ENCODE measurements around the gene TMEM176A.
"Not testable (repeated sequence)": the region's sequence is repeated elsewhere in the genome, so short reads cannot be mapped to it uniquely, and the experiment has no call there.

The TMEM176A gene

DNA sequence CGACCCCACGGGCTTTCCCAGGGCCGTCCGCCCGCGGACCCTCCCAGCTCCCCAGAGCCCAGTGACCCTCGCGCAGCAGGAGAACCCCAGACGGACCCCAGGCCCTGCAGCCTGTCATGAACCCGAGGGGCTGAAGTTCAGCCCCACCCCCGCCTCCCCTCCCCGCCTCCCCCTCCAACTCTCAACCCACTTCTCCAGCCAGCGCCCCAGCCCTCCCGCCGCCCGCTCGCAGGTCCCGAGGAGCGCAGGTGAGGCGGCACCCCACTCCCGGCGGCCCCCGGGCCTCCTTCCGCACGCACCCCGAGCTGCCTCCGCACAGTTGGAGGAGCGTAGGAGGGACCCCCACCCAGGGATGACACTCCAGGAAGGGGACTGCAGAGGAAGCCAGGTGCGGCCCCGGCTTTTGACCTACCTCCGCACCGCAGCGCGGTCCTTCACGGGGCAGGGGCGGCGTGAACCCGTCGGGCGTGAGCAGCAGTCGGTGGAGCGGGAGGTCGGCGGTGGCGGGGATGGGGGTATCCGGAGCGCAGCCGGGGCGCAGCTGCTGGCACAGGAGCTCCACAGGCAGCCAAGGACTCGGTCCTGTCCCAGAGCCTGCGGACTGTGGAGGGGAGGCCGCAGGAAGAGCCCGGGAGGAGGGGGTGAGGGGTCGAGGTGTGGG lies at the start of gene TMEM176A:
TMEM176A (plus strand) TSS at position 189 of the 661 bp plus-strand sequence. CDS start 782 bp downstream, outside the sequence.
- DNase-seq = peak; percentile 14

DNA sequence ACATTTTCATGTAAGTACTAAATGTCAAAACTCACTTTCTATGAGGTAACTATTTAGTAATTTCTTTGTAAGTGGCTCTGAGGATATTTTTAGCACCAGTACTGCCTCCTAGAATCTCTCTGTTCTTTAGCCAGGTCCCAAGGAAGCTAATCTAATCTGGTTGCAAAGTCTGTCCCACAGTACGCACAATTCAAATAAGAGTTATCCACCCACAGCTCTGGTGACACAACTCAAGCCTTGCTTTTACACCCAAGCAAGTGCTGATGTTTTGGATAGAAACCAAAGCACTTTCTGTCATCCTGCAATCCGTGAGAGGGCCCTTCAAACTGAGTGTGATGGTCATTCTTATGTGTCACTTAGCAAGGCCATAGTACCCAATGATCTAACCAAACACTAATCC lies 48.9 kb upstream of the TMEM176A start:
- DNase-seq = no peak

DNA sequence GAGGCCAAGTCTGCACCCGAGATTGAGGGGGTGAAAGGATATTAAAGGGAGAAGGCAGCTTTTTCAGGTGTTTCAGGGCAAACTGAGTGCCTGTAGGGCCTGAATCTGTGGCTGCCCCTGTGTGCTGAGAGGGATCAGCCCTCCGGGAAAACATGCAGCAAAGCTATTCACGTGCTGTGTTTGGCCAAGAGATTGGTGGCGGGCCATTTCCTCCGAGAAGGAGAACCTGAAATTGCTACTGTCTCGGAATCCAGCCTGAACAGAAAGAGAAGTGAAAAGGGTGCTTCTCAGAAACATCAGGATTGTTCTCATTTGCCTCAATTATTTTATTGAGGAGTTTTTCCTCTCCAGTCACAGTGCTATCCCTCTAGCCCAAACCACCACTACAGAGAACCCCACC lies 47.3 kb upstream of the TMEM176A start:
- DNase-seq = no peak

GRCh38 chr7:150753826-150754603 lies 46.6 kb upstream of the TMEM176A start:
- DNase-seq = peak; percentile 63

- no peak for DNase-seq
These were observed 45.6 kb upstream of the TMEM176A start for GRCh38 chr7:150754951-150755350.

DNA sequence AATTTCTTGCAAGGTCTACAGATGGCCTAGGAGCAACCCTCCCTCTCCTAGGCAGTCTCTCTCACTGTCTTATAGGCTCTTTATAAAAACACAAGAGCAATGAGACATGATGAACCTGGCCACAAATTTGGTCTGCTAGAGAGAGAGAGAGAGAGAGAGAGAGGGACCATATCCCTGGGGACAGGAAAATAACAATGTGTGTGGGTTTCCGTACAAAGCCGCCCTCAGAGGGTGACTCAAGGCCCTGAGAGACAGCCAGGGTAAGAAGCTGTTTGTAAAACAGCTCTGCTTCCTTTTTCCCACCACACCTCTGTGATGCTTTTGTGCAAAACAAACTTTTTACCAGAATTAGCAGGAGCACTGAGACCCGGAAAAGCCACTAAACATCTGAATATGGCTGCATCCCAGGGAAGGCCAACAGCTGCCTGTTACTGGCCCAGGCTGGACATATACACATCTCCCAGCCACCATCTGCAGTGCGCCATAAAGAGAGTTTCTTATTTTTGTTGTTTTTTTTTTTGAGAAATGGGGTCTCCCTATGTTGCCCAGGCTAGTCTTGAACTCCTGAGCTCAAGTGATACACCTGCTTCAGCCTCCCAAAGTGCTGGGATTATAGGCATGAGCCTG lies 45.0 kb upstream of the TMEM176A start:
- peak; percentile 81 for DNase-seq

DNA sequence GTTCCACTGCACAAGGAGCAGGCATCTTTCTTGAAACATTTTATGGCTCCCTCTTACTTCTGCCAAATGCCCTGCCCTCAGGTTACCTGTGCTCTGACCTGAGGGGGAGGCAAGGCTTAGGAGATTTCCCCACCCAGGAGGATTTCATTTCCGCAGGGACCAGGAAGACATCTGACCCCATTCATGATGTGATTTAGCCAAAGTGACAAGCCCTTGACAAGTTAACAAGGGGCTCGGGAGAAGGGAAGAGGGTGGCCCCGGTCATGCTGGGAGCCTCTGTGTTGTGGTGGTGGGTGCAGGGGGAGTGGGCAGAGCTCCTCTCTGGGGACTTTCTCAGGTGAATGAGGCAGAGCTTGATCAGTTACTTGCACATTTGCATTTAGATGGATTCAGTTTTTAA lies 44.4 kb upstream of the TMEM176A start:
- DNase-seq = no peak

DNA sequence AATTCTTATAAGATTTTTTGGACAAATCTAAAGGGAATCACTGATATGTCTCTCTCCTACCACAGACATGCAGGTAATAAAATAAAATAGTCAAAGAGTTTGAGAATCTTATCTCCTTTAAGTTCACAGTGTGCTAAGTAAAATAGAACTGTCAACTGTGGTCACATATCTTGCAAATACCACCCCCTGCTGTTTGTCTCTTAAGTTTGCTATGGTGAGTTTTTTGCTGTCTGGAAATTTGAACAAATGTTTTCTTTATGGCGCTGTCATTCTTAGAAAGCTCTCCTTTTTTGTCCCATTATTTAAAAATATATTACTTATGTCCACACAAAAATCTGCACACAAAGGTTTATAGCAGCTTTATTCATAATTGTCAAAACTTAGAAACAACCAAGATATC lies 43.7 kb upstream of the TMEM176A start:
- no peak for DNase-seq

GRCh38 chr7:150759479-150759878 lies 41.1 kb upstream of the TMEM176A start:
- no peak for DNase-seq

GRCh38 chr7:150766334-150766709 lies 34.2 kb upstream of the TMEM176A start:
- no peak for DNase-seq

GRCh38 chr7:150769768-150770167 lies 30.8 kb upstream of the TMEM176A start:
- no peak for DNase-seq

- DNase-seq = not testable (repeated sequence)
These were observed 26.4 kb upstream of the TMEM176A start for GRCh38 chr7:150774131-150774530.

- DNase-seq = no peak
These were observed 22.4 kb upstream of the TMEM176A start for GRCh38 chr7:150778014-150778737.

- peak; percentile 80 for DNase-seq
These were observed 21.7 kb upstream of the TMEM176A start for GRCh38 chr7:150778738-150779301.

DNA sequence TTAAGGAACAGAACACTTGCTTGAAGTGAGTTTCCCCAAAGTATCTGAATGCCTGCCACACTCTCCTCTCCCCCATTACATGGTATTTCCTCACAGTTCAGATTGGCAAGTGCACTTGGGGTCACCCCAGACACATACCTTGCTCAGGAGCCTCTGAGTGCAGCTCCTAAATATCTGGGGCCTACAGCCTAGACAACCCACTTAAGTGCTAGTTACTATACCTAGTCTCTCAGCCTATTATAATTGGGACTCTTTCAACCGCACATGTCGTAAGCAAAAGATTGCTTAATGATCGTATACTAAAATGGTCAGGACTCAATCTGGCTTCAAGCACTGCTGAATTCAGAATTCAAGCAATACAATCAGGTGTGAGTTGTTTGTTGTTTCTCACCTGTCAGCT lies 20.3 kb upstream of the TMEM176A start:
- no peak for DNase-seq

DNA sequence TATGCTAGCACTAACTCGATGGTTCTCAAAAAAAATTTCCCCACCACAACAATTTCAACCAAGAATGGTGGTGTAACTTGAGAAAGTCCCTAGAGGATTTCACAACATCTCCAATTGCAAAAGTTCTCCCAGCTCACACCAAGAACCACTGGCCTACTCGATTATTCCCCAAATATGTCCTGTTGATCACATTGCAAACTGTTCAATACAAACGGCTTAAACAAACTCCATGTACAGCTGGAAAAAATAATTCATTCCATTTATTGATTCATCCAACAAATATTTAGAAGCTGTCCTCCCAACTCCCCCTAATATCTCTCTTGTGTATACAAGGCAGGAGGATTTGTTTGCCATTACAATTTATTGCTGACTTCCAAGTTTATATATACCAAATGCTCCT lies 19.5 kb upstream of the TMEM176A start:
- DNase-seq = no peak

DNA sequence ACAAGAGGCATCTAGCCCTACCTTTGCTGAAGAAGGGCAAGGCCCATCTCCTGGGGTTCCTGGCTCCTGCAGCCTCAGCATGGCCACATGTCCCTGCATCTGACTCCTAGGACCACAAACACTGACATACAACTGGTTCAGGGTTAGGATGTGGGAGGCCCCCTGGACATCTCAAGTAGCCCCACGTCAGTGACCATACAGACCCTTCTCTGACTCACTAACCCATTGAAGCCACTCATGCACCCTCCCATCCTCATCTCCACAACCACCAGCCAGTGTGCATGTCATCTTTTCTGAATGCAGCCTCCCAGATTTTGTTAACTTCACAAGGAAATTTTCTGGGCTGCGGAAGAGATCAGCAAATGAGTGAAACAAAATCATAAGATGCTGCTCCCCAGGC lies 18.6 kb upstream of the TMEM176A start:
- DNase-seq = no peak

- DNase-seq = no peak
These were observed 16.3 kb upstream of the TMEM176A start for GRCh38 chr7:150784120-150784736.

GRCh38 chr7:150784954-150785353 lies 15.6 kb upstream of the TMEM176A start:
- no peak for DNase-seq

DNA sequence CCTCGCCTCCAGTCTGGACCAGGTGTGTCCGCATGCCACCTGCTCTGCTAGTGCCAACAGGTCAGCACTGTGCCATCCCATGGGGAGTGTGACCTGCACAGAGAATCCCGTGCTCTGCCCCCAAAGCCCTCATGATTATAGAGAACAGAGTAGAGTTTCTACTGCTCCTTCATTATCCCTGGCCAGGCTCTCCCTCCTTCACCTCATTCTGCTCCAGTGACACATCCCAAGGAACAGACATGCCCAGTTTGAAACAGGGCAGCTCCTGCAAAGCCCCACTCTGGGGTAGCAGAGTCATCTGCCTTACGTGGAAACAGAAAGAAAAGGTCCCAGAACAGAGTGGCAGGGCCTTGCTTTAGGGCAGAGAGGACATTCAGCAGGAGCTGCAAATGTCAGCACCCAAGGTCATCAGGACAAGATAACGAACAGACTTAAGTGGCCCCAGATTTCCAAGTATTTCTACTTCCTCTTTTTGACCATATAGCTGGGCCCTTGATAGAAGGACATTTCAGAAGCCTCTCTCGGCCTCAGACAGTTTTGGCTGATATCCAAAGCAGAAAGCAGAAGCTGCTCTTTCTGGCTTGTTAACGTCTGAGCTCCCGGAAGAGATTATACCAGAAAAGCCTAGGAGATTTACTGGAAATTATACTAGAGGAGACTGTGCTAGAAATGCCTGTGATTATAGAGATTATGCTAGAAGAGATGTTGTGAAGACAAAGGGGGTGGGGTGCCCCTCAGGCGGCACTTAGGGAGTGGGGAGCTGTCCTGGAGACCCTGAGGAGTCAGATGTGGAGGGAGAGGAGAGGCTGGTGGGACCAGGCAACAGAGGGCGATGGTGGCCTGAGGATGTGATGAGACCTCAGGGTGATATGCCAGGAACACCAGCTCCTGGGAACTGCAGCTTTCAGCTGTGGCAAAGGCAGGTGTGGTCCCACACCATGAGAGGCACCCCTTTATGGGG lies 13.0 kb upstream of the TMEM176A start:
- no peak for DNase-seq

All from stimulated activated CD4-positive, alpha-beta T cell treated with anti-CD3 and anti-CD28 coated beads, Interleukin-4, amount 100 ng/mL, for 24 hours (primary cell).